PFSK-1 (cell line): ENCODE results near the gene C2orf78.

ENCODE experiments used
- FOXP2 ChIP-seq: optimal IDR thresholded peaks from 2 replicates; pipeline ENCODE3; 2011; ENCODE audit warnings: borderline replicate concordance, control low read depth, inconsistent platforms; ENCODE audit not compliant: insufficient read depth; ENCODE audit errors: extremely low read length, extremely low read depth
- POLR2AphosphoS5 ChIP-seq: IDR thresholded peaks from 2 replicates; pipeline ENCODE4 v1.6.1; 2012; ENCODE audit warnings: low read depth, mild to moderate bottlenecking, control low read depth, low read length, moderate library complexity
- REST ChIP-seq, 2 experiments: IDR thresholded peaks; 2 replicates each; pipeline versions ENCODE4 v1.6.1 to v1.8.0; 2011 to 2012; ENCODE audit warnings: low read depth in 2 of 2, low read length in 2 of 2, control low read depth in 1 of 2, inconsistent platforms in 1 of 2, mild to moderate bottlenecking in 1 of 2, moderate library complexity in 1 of 2; ENCODE audit not compliant: insufficient read depth in 1 of 2
- SIN3A ChIP-seq: IDR thresholded peaks from 2 replicates; pipeline ENCODE4 v1.6.1; 2012; ENCODE audit warnings: mild to moderate bottlenecking, low read length, moderate library complexity, borderline replicate concordance; ENCODE audit not compliant: insufficient read depth
- TAF1 ChIP-seq: IDR thresholded peaks from 2 replicates; pipeline ENCODE4 v1.6.1; 2012; ENCODE audit warnings: low read length, control low read depth, borderline replicate concordance; ENCODE audit not compliant: insufficient read depth

GRCh38 chr2:73850009-73850408, 66.0 kb downstream of the C2orf78 start:
- TF ChIP-seq REST (IDR thresholded peaks at IDR 0.05; ENCODE audit: insufficient read depth in 1 of 2, low read depth in 2 of 2, low read length in 2 of 2): no peak
- no peak for TF ChIP-seq FOXP2
- TF ChIP-seq TAF1: no peak
- no peak for TF ChIP-seq POLR2AphosphoS5
- no peak for TF ChIP-seq SIN3A
